GM23338 (cell line): Measurements from ENCODE around the gene IGF2BP3. TPM values are rescaled to one million over a fixed set of nuclear protein-coding genes. Genes with fewer than 3 reads are reported as not detected.

ENCODE experiments used
- ATAC-seq: fragments of 200-7000 bp; cut with Tn5 transposase; 3 replicates; pipeline ENCODE4 v1.9.1; 2020
- DNase-seq: peaks from one replicate; pipeline ENCODE4 v3.0.0-alpha.2; 2015; ENCODE audit warnings: low spot score
- H2AFZ ChIP-seq: fragments of 200-600 bp; sonication (generic); 2 replicates; pipeline ENCODE4 v1.8.0; 2016; ENCODE audit warnings: antibody characterized with exemption, mild to moderate bottlenecking, moderate library complexity
- H3F3A ChIP-seq: fragments of 200-600 bp; sonication (generic); replicated peaks from 2 replicates; pipeline ENCODE4 v1.8.0; 2017; ENCODE audit warnings: antibody characterized with exemption, mixed run types, low read depth
- H3K27ac ChIP-seq: fragments of 200-600 bp; sonication (generic); 2 replicates; pipeline ENCODE4 v1.6.1; 2016; ENCODE audit warnings: low read depth
- H3K27me3 ChIP-seq: fragments of 200-600 bp; sonication (generic); 2 replicates; pipeline ENCODE4 v1.8.0; 2016; ENCODE audit warnings: mild to moderate bottlenecking, mixed run types, moderate library complexity; ENCODE audit not compliant: insufficient read depth
- H3K36me3 ChIP-seq: fragments of 200-600 bp; sonication (generic); 2 replicates; pipeline ENCODE4 v1.8.0; 2016; ENCODE audit warnings: mild to moderate bottlenecking; ENCODE audit not compliant: insufficient read depth
- H3K4me1 ChIP-seq: fragments of 200-600 bp; sonication (generic); 2 replicates; pipeline ENCODE4 v1.8.0; 2016; ENCODE audit warnings: mild to moderate bottlenecking, moderate library complexity; ENCODE audit not compliant: insufficient read depth
- H3K4me2 ChIP-seq: fragments of 200-600 bp; sonication (generic); 2 replicates; pipeline ENCODE4 v1.7.1; 2017; ENCODE audit warnings: mixed run types
- H3K4me3 ChIP-seq: fragments of 200-600 bp; sonication (generic); 2 replicates; pipeline ENCODE4 v1.6.1; 2016; ENCODE audit warnings: mixed run types
- H3K79me2 ChIP-seq: fragments of 200-600 bp; sonication (generic); replicated peaks from 2 replicates; pipeline ENCODE4 v1.8.0; 2017; ENCODE audit warnings: mild to moderate bottlenecking; ENCODE audit not compliant: insufficient read depth
- H3K9me2 ChIP-seq: fragments of 200-600 bp; sonication (generic); 2 replicates; pipeline ENCODE4 v1.8.0; 2017; ENCODE audit not compliant: insufficient read depth
- H4K20me1 ChIP-seq: fragments of 200-600 bp; sonication (generic); replicated peaks from 2 replicates; pipeline ENCODE4 v1.8.0; 2017; ENCODE audit warnings: mild to moderate bottlenecking; ENCODE audit not compliant: insufficient read depth
- H3K27ac Mint-ChIP-seq: 2 replicates; pipeline ENCODE4 v1.8.0; 2020; ENCODE audit warnings: inconsistent platforms, mild to moderate bottlenecking, moderate library complexity, mixed read lengths
- H3K27me3 Mint-ChIP-seq: 3 replicates; pipeline ENCODE4 v1.8.0; 2022; ENCODE audit warnings: low read depth, mild to moderate bottlenecking, moderate library complexity, mixed read lengths, inconsistent platforms; ENCODE audit not compliant: insufficient read depth, poor library complexity
- H3K36me3 Mint-ChIP-seq: 3 replicates; pipeline ENCODE4 v1.8.0; 2021; ENCODE audit warnings: low read depth, mild to moderate bottlenecking, inconsistent platforms, moderate library complexity, mixed read lengths
- H3K4me1 Mint-ChIP-seq: 3 replicates; pipeline ENCODE4 v1.8.0; 2020; ENCODE audit warnings: mild to moderate bottlenecking, inconsistent platforms, mixed read lengths
- H3K4me3 Mint-ChIP-seq: 3 replicates; pipeline ENCODE4 v1.8.0; 2021; ENCODE audit warnings: moderate library complexity, mild to moderate bottlenecking, inconsistent platforms, mixed read lengths
- H3K9me3 Mint-ChIP-seq: 3 replicates; pipeline ENCODE4 v1.8.0; 2020; ENCODE audit warnings: moderate library complexity, mild to moderate bottlenecking, inconsistent platforms, mixed read lengths
- EZH2 ChIP-seq: fragments of 200-600 bp; sonication (generic); IDR thresholded peaks from one replicate; pipeline ENCODE4 v1.8.0; 2017; ENCODE audit warnings: antibody characterized with exemption, mild to moderate bottlenecking, low read depth; ENCODE audit not compliant: unreplicated experiment
- EZH2phosphoT487 ChIP-seq: fragments of 200-600 bp; sonication (generic); IDR thresholded peaks from one replicate; pipeline ENCODE4 v1.8.1; 2018; ENCODE audit warnings: antibody characterized with exemption; ENCODE audit not compliant: unreplicated experiment
- JUNB ChIP-seq: IDR thresholded peaks from one replicate; pipeline ENCODE4 v1.6.1; 2016; ENCODE audit warnings: antibody characterized with exemption; ENCODE audit not compliant: unreplicated experiment
- NANOG ChIP-seq: IDR thresholded peaks from 2 replicates; pipeline ENCODE4 v1.6.1; 2016; ENCODE audit warnings: antibody characterized with exemption, borderline replicate concordance
- polyA plus RNA-seq: library from polyadenylated mRNA; unstranded; fragments of >200 nt; fragmentation: Nextera tagmentation; extraction: Ambion mirVana; gene quantifications from 2 replicates; pipeline ENCODE4 v1.2.1, GENCODE V29; 2016
- total RNA-seq: library from RNA; depleted of rRNA; stranded (reverse); fragments of >200 nt; shearing (Covaris generic); gene quantifications from 2 replicates; pipeline ENCODE4 v1.2.3, GENCODE V29; 2014
- TF ChIP-seq, protein P1 (sequence below): IDR thresholded peaks from 2 replicates; pipeline ENCODE4 v1.6.1; 2016; ENCODE audit warnings: antibody characterized with exemption
- TF ChIP-seq, protein P2 (sequence below): fragments of 250-450 bp; sonication (Bioruptor Pico); IDR thresholded peaks from 2 replicates; pipeline ENCODE4 v1.5.0; 2020; ENCODE audit warnings: mild to moderate bottlenecking, moderate library complexity
- TF ChIP-seq, protein P3 (sequence below): IDR thresholded peaks from one replicate; pipeline ENCODE4 v1.6.1; 2018; ENCODE audit warnings: antibody characterized with exemption; ENCODE audit not compliant: unreplicated experiment

The IGF2BP3 gene
- total and polyA plus RNA-seq, 2 experiments from 2014 or later, result 52.0 to 183 TPM

DNA sequence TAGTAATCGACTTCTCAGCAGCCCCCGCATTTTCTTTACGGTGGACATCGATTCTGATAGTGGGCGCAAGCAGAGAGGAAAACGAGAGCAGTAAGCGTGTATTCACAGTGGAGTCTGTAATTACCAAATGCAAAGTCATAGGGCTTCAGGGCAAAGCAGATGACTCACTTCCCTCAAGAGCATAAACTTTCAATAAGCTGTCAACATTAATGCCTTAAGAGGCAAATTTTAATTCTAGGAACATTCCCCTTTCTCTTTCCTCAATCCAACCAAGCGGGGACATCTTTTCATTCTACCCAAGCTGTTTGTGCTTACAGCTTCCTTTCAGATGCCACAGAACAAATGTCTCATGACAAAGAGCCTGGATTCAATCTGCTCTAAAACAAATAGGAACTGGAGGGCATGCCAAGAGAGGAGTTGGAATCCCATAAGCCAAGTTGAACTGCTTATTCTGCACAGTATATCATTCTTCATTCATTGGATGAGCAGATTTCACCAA, 122.6 kb downstream of the IGF2BP3 start:
- no peak overlapping the region for H3K4me2 ChIP-seq
- H3F3A ChIP-seq, result peaks cover 11% of the 10 kb centered on the region; the same call in 1 of the 2 replicates
- Mint-ChIP-seq H3K27me3 (peaks cover 9% of the 10 kb centered on the region), H3K36me3 (peaks cover 69% of the 10 kb centered on the region), H3K4me3 (no peak overlapping the region), H3K9me3 (no peaks in the 10 kb centered on the region), H3K4me1 (peaks cover 16% of the 10 kb centered on the region), H3K27ac (peak overlapping the region; percentile 29; the same call in 1 of the 2 replicates)
- no peak overlapping the region for H2AFZ ChIP-seq
- H3K79me2 ChIP-seq, result 0 out of 2 replicates have a peak, but pooled peaks cover 8% of the 10 kb centered on the region
- H3K4me1 ChIP-seq, result no peaks in the 10 kb centered on the region
- peaks cover 24% of the 10 kb centered on the region; the same call in 1 of the 2 replicates for H4K20me1 ChIP-seq
- H3K36me3 ChIP-seq, result peaks cover 48% of the 10 kb centered on the region; the same call in 1 of the 2 replicates
- ATAC-seq (no peak), DNase-seq (no peak)
- no peaks in the 10 kb centered on the region for H3K27me3 ChIP-seq
- no peaks in the 10 kb centered on the region for H3K9me2 ChIP-seq
- TF ChIP-seq, protein P1, sequence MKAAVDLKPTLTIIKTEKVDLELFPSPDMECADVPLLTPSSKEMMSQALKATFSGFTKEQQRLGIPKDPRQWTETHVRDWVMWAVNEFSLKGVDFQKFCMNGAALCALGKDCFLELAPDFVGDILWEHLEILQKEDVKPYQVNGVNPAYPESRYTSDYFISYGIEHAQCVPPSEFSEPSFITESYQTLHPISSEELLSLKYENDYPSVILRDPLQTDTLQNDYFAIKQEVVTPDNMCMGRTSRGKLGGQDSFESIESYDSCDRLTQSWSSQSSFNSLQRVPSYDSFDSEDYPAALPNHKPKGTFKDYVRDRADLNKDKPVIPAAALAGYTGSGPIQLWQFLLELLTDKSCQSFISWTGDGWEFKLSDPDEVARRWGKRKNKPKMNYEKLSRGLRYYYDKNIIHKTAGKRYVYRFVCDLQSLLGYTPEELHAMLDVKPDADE, result no peak
- no peak for TF ChIP-seq EZH2
- no peak for TF ChIP-seq EZH2phosphoT487
- TF ChIP-seq, protein P2, sequence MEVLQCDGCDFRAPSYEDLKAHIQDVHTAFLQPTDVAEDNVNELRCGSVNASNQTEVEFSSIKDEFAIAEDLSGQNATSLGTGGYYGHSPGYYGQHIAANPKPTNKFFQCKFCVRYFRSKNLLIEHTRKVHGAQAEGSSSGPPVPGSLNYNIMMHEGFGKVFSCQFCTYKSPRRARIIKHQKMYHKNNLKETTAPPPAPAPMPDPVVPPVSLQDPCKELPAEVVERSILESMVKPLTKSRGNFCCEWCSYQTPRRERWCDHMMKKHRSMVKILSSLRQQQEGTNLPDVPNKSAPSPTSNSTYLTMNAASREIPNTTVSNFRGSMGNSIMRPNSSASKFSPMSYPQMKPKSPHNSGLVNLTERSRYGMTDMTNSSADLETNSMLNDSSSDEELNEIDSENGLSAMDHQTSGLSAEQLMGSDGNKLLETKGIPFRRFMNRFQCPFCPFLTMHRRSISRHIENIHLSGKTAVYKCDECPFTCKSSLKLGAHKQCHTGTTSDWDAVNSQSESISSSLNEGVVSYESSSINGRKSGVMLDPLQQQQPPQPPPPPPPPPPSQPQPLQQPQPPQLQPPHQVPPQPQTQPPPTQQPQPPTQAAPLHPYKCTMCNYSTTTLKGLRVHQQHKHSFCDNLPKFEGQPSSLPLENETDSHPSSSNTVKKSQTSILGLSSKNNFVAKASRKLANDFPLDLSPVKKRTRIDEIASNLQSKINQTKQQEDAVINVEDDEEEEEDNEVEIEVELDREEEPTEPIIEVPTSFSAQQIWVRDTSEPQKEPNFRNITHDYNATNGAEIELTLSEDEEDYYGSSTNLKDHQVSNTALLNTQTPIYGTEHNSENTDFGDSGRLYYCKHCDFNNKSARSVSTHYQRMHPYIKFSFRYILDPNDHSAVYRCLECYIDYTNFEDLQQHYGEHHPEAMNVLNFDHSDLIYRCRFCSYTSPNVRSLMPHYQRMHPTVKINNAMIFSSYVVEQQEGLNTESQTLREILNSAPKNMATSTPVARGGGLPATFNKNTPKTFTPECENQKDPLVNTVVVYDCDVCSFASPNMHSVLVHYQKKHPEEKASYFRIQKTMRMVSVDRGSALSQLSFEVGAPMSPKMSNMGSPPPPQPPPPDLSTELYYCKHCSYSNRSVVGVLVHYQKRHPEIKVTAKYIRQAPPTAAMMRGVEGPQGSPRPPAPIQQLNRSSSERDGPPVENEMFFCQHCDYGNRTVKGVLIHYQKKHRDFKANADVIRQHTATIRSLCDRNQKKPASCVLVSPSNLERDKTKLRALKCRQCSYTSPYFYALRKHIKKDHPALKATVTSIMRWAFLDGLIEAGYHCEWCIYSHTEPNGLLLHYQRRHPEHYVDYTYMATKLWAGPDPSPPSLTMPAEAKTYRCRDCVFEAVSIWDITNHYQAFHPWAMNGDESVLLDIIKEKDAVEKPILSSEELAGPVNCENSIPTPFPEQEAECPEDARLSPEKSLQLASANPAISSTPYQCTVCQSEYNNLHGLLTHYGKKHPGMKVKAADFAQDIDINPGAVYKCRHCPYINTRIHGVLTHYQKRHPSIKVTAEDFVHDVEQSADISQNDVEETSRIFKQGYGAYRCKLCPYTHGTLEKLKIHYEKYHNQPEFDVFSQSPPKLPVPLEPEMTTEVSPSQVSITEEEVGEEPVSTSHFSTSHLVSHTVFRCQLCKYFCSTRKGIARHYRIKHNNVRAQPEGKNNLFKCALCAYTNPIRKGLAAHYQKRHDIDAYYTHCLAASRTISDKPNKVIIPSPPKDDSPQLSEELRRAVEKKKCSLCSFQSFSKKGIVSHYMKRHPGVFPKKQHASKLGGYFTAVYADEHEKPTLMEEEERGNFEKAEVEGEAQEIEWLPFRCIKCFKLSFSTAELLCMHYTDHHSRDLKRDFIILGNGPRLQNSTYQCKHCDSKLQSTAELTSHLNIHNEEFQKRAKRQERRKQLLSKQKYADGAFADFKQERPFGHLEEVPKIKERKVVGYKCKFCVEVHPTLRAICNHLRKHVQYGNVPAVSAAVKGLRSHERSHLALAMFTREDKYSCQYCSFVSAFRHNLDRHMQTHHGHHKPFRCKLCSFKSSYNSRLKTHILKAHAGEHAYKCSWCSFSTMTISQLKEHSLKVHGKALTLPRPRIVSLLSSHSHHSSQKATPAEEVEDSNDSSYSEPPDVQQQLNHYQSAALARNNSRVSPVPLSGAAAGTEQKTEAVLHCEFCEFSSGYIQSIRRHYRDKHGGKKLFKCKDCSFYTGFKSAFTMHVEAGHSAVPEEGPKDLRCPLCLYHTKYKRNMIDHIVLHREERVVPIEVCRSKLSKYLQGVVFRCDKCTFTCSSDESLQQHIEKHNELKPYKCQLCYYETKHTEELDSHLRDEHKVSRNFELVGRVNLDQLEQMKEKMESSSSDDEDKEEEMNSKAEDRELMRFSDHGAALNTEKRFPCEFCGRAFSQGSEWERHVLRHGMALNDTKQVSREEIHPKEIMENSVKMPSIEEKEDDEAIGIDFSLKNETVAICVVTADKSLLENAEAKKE (CRISPR knock-in tag), result no peak
- no peak for TF ChIP-seq NANOG
- no peak for TF ChIP-seq JUNB
- TF ChIP-seq, protein P3, sequence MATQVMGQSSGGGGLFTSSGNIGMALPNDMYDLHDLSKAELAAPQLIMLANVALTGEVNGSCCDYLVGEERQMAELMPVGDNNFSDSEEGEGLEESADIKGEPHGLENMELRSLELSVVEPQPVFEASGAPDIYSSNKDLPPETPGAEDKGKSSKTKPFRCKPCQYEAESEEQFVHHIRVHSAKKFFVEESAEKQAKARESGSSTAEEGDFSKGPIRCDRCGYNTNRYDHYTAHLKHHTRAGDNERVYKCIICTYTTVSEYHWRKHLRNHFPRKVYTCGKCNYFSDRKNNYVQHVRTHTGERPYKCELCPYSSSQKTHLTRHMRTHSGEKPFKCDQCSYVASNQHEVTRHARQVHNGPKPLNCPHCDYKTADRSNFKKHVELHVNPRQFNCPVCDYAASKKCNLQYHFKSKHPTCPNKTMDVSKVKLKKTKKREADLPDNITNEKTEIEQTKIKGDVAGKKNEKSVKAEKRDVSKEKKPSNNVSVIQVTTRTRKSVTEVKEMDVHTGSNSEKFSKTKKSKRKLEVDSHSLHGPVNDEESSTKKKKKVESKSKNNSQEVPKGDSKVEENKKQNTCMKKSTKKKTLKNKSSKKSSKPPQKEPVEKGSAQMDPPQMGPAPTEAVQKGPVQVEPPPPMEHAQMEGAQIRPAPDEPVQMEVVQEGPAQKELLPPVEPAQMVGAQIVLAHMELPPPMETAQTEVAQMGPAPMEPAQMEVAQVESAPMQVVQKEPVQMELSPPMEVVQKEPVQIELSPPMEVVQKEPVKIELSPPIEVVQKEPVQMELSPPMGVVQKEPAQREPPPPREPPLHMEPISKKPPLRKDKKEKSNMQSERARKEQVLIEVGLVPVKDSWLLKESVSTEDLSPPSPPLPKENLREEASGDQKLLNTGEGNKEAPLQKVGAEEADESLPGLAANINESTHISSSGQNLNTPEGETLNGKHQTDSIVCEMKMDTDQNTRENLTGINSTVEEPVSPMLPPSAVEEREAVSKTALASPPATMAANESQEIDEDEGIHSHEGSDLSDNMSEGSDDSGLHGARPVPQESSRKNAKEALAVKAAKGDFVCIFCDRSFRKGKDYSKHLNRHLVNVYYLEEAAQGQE, result no peak
- H3K27ac ChIP-seq, result peak overlapping the region; percentile 67; the same call in 1 of the 2 replicates
- H3K4me3 ChIP-seq, result no peak overlapping the region
